Measurements from ENCODE around the gene TGDS. TPM values are rescaled to one million over a fixed set of nuclear protein-coding genes. Genes with fewer than 3 reads are reported as not detected.
"Not testable (repeated sequence)": the region's sequence is repeated elsewhere in the genome, so short reads cannot be mapped to it uniquely, and the experiment has no call there.

Gene TGDS
- 10 to 100 TPM in 1 of 2 donors, 1 to 10 TPM in 1; 9.0 to 11.3 TPM for total RNA-seq

DNA sequence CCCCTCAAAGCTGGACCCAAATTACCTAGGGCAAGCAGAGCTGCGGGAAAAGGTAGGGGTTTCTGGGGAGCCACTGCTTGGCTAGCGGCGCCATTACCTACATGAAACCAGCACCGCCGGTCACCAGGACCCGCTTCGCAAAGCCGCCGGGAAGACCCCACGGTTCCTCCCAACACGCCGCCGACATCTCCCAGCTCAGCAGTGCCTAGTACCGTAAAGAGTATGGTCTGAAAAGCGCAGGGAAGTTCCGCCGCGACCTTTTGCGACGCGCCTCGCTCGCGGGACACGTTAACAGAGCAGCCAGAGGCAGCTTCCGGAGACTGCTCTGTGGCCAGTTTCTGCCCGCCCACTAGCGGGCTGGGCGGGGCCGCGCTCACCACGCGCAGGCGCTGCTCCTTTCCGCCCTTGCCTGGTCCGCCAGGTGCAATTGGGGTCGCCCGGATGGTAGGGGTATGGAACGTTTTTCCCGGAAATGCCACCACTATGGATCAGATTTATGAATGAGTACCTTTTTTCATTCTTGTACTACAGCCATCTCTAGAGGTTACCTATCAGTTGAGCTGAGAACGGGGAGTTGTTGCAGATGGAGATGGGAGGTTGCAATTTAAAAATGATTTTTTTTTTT, at the start of gene TGDS:
Gene TGDS (minus strand): TSS at position 203 of the 625 bp plus-strand sequence. CDS start 16 bp downstream, at position 187.
- DNase-seq (ENCODE audit: low spot score) = peak; percentile 88
- H3K4me1 ChIP-seq (replicated peaks) = no peaks in the 10 kb centered on the region
- H3K4me3 ChIP-seq = peak within 1 kb of the TSS; percentile 62 to 72
- no peaks in the 10 kb centered on the region for H3K27me3 ChIP-seq (replicated peaks; ENCODE audit: insufficient read depth)
- H3K9me3 ChIP-seq = no peaks in the 10 kb centered on the region
- TF ChIP-seq CTCF (IDR thresholded peaks at IDR 0.05) (peak in 3 of 4 experiments; percentile 18 to 42 (median 36)), POLR2AphosphoS5 (IDR thresholded peaks at IDR 0.05) (peak; percentile 93), POLR2A (IDR thresholded peaks at IDR 0.05) (peak; percentile 91)
- intact Hi-C loops (cut with DNase I) = no loop called here
- no peaks in the 10 kb centered on the region for H3K36me3 ChIP-seq
- under 1% methylated on average over 41 of the region's 41 CpGs for WGBS
- H3K27ac ChIP-seq = peak within 1 kb of the TSS; percentile 77 to 80

DNA sequence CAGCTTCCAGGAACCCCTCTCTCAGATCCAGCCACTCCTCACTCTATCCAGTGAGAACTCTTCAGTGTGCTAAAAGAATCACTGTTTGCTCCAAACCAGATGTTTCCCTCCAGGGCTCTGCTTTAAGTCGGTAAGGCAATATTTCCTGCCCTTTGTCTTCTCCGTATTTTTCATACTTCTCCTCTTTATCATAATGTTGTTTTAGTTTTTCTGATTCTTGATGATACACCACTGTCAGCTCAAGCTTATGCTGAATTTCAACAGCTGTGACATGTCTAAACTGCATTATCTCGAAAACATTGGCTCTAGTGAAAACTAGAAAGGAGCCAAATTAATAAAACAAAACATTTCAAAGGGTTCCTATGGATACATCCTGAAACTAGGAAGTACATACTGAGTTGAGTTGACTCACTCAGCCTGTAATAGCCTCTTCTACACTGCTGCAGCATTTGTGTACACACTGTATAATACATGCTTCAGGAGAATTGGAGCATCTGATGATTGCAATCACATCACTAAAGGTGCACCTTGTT, 45.5 kb upstream of the TGDS start:
- Histone ChIP-seq H3K4me1 (replicated peaks) (no peaks in the 10 kb centered on the region), H3K9me3 (no peaks in the 10 kb centered on the region), H3K27me3 (replicated peaks; ENCODE audit: insufficient read depth) (no peaks in the 10 kb centered on the region), H3K4me3 (no peak overlapping the region), H3K27ac (no peak overlapping the region), H3K36me3 (no peaks in the 10 kb centered on the region)
- intact Hi-C loops (cut with DNase I) = no loop called here
- 8% methylated on average over 3 of the region's 3 CpGs for WGBS
- no peak for TF ChIP-seq POLR2A (IDR thresholded peaks at IDR 0.05)
- no peak for TF ChIP-seq CTCF (IDR thresholded peaks at IDR 0.05)
- no peak for TF ChIP-seq POLR2AphosphoS5 (IDR thresholded peaks at IDR 0.05)
- DNase-seq (ENCODE audit: low spot score) = no peak

DNA sequence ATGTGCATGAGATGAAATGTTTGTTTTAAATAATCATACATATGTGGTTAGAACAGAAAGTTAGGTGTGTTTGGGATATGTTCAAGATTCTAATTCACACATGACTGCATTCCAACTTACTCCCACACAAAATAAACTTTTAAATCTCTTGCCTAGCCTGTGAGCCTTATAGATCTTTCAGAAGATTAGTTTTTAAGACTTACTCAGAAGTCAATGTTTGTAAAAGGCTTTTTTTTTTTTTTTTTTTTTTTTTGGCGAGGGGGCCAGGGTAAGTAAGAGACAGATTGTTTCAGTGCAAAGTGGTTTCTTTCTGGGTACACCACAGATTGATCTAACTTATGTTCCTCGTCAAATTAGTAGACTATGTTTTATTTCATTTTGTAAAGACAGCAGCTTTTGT, 44.8 kb upstream of the TGDS start:
- Histone ChIP-seq H3K27me3 (replicated peaks; ENCODE audit: insufficient read depth) (no peaks in the 10 kb centered on the region), H3K27ac (no peak overlapping the region), H3K36me3 (no peaks in the 10 kb centered on the region), H3K4me1 (replicated peaks) (no peaks in the 10 kb centered on the region), H3K4me3 (no peak overlapping the region), H3K9me3 (no peaks in the 10 kb centered on the region)
- DNase-seq (ENCODE audit: low spot score) = no peak
- TF ChIP-seq POLR2AphosphoS5 (IDR thresholded peaks at IDR 0.05) = peak; percentile 23
- TF ChIP-seq CTCF (IDR thresholded peaks at IDR 0.05) = no peak
- 5% methylated on average over 2 of the region's 2 CpGs for WGBS
- intact Hi-C loops (cut with DNase I) = no loop called here

DNA sequence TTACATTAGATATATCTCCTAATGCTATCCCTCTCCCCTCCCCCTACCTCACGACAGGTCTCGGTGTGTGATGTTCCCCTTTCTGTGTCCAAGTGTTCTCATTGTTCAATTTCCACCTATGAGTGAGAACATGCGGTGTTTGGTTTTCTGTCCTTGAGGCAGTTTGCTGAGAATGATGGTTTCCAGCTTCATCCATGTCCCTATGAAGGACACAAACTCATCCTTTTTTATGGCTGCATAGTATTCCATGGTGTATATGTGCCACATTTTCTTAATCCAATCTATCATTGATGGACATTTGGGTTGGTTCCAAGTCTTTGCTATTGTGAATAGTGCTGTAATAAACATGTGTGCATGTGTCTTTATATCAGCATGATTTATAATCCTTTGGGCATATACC, 41.7 kb upstream of the TGDS start:
- H3K9me3 ChIP-seq; H3K4me3 ChIP-seq; H3K27ac ChIP-seq; intact Hi-C loops (cut with DNase I); H3K4me1 ChIP-seq (replicated peaks); DNase-seq (ENCODE audit: low spot score); H3K27me3 ChIP-seq (replicated peaks; ENCODE audit: insufficient read depth); H3K36me3 ChIP-seq: not testable (repeated sequence)
- WGBS = 99% methylated on average over 3 of the region's 3 CpGs

DNA sequence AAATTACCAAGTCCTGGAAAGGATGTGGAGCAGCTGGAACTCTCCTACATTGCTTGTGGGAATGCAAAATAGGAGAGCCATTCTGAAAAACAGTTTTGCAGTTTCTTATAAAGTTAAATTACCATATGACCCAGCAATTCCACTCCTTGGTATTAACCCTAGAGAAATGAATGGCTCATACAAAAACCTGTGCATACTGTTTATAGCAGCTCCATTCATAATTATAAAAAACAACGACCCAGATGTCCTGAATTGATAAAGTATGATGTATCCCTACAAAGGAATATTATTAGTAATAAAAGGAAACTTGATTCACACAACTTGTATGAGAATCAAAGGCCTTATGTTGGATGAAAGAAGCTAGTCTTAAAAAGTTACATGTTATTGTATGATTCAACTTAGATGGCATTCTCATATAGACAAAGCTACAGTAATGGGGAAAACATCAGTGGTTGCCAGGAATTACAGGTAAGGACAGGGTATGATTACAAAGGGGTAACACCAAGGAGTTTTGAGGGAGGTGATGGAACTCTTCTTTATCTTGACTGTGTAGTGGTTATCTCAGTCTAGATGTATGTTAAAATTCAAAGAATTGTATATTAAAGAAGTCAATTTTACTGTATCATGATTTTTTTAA, 41.1 kb upstream of the TGDS start:
- Histone ChIP-seq H3K27me3 (replicated peaks; ENCODE audit: insufficient read depth) (no peaks in the 10 kb centered on the region), H3K9me3 (no peaks in the 10 kb centered on the region), H3K36me3 (no peaks in the 10 kb centered on the region), H3K4me3 (no peak overlapping the region), H3K4me1 (replicated peaks) (no peaks in the 10 kb centered on the region), H3K27ac (no peak overlapping the region)
- WGBS = 89% methylated on average over 1 of the region's 1 CpG
- TF ChIP-seq POLR2A (IDR thresholded peaks at IDR 0.05) (no peak), CTCF (IDR thresholded peaks at IDR 0.05) (no peak), POLR2AphosphoS5 (IDR thresholded peaks at IDR 0.05) (no peak)
- intact Hi-C loops (cut with DNase I) = no loop called here
- DNase-seq (ENCODE audit: low spot score) = no peak

GRCh38 chr13:94636096-94636495, 40.1 kb upstream of the TGDS start:
- 72% methylated on average over 5 of the region's 5 CpGs for WGBS
- H3K4me1 ChIP-seq (replicated peaks); DNase-seq (ENCODE audit: low spot score); H3K36me3 ChIP-seq; intact Hi-C loops (cut with DNase I); H3K27ac ChIP-seq; H3K27me3 ChIP-seq (replicated peaks; ENCODE audit: insufficient read depth); H3K4me3 ChIP-seq; H3K9me3 ChIP-seq: not testable (repeated sequence)
